HL-60 (cell line): Measurements from ENCODE around the gene FCMR.

Experiments used
- DNase-seq, 2 experiments: peaks; one replicate each; pipeline ENCODE4 v3.0.0-alpha.2; 2010 to 2020; ENCODE audit warnings: low read depth in 1 of 2, low spot score in 1 of 2
- H3K27ac ChIP-seq: fragments of 250-450 bp; sonication (Bioruptor Pico); replicated peaks from 2 replicates; pipeline ENCODE4 v1.5.1; 2020; ENCODE audit warnings: mild to moderate bottlenecking, moderate library complexity
- H3K27me3 ChIP-seq: fragments of 250-450 bp; sonication (Bioruptor Pico); 2 replicates; pipeline ENCODE4 v1.5.1; 2021; ENCODE audit warnings: mild to moderate bottlenecking, moderate library complexity; ENCODE audit not compliant: insufficient read depth, poor library complexity, severe bottlenecking
- H3K4me3 ChIP-seq: replicated peaks from 2 replicates; pipeline ENCODE4 v1.5.1; 2011; ENCODE audit warnings: mild to moderate bottlenecking, control low read depth, low read length; ENCODE audit not compliant: insufficient read depth
- GABPA ChIP-seq: IDR thresholded peaks from 2 replicates; pipeline ENCODE4 v1.6.1; 2012; ENCODE audit warnings: low read depth
- POLR2AphosphoS5 ChIP-seq: IDR thresholded peaks from 2 replicates; pipeline ENCODE4 v1.6.1; 2012; ENCODE audit warnings: low read depth
- REST ChIP-seq: IDR thresholded peaks from 2 replicates; pipeline ENCODE4 v1.6.1; 2012; ENCODE audit warnings: low read depth; ENCODE audit not compliant: insufficient replicate concordance
- SPI1 ChIP-seq: IDR thresholded peaks from 2 replicates; pipeline ENCODE4 v1.6.1; 2012; ENCODE audit warnings: low read depth, mild to moderate bottlenecking, borderline replicate concordance
- TF ChIP-seq, protein P1 (sequence below): IDR thresholded peaks from one replicate; pipeline ENCODE4 v1.5.1; 2011; ENCODE audit warnings: low read length, control low read depth, inconsistent platforms; ENCODE audit not compliant: insufficient read depth

The FCMR gene

DNA sequence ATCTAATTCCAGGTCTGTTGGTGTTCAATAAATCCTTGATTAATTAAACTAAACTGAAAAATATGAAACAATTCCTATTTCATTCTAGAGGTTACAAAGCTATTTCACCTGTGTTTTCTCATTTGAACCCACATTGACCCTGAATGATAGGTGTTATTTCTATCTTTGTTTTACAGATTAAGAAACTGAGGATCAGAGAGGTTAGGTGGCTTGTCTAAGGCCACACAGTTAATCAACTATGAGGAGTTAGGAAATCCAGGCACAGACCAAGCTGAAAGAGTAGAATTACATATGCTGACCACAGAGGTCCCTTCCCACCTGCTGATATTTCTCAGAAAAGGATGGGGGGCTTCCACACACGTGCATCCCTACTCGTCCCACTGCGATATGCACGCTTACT is 24.0 kb upstream of the FCMR start:
- H3K27me3 ChIP-seq = peaks cover 3% of the 10 kb centered on the region
- TF ChIP-seq GABPA (no peak), SPI1 (no peak), POLR2AphosphoS5 (no peak), REST (no peak)
- TF ChIP-seq, protein P1, sequence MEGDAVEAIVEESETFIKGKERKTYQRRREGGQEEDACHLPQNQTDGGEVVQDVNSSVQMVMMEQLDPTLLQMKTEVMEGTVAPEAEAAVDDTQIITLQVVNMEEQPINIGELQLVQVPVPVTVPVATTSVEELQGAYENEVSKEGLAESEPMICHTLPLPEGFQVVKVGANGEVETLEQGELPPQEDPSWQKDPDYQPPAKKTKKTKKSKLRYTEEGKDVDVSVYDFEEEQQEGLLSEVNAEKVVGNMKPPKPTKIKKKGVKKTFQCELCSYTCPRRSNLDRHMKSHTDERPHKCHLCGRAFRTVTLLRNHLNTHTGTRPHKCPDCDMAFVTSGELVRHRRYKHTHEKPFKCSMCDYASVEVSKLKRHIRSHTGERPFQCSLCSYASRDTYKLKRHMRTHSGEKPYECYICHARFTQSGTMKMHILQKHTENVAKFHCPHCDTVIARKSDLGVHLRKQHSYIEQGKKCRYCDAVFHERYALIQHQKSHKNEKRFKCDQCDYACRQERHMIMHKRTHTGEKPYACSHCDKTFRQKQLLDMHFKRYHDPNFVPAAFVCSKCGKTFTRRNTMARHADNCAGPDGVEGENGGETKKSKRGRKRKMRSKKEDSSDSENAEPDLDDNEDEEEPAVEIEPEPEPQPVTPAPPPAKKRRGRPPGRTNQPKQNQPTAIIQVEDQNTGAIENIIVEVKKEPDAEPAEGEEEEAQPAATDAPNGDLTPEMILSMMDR = no peak

DNA sequence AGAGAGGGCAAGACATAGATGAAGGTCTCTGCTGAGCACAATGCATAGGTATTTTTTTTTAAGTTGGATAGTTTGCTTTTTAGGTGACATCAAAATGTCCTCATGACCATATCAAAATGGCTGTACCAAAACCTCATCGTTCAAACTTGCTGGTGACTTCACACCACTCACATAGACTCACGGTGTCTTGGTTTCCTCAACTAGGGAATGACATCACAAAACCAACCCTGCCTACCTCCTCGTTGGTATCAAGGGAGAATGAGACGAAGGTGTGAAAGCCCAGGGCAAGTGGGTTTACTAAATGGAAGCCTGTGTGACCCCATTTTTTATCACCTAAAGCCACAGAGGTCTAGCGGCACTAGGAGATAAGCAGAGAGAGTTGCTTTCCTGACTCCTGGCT is 23.0 kb upstream of the FCMR start:
- DNase-seq = no peak
- TF ChIP-seq POLR2AphosphoS5 (no peak), GABPA (no peak), SPI1 (no peak)
- TF ChIP-seq, protein P1 = no peak
- peaks cover 3% of the 10 kb centered on the region for H3K27me3 ChIP-seq

More for the DNA sequence above, 24.0 kb upstream of the FCMR start:
- DNase-seq = no peak
- H3K4me3 ChIP-seq = no peak overlapping the region
- no peak overlapping the region for H3K27ac ChIP-seq

GRCh38 chr1:206941766-206942418 is 20.2 kb upstream of the FCMR start:
- DNase-seq = no peak
- Histone ChIP-seq H3K4me3 (no peak overlapping the region), H3K27me3 (peaks cover 3% of the 10 kb centered on the region), H3K27ac (no peak overlapping the region)
- TF ChIP-seq GABPA (no peak), SPI1 (no peak), REST (no peak), POLR2AphosphoS5 (no peak)
- TF ChIP-seq, protein P1 = no peak

More for the DNA sequence above, 23.0 kb upstream of the FCMR start:
- Histone ChIP-seq H3K27ac (no peak overlapping the region), H3K4me3 (no peak overlapping the region)

DNA sequence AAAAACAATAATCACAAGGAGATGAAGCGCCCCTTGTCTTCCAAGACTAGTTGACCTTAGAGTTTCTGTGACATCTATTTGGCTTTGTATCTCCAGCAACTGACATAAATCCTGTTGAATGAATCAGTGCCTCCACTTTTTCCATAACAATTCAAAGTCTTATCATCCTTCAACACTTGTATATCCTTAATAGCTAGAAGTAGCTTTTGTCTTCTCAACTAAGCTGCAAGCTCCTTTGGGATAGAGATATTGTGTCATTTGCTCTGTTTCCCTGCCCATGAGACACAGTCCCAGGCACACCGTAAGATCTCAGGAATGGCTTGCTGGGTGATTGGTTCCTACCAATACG is 18.8 kb upstream of the FCMR start:
- no peak for TF ChIP-seq SPI1
- TF ChIP-seq, protein P1 = no peak
- DNase-seq = no peak
- Histone ChIP-seq H3K27ac (no peak overlapping the region), H3K27me3 (peaks cover 3% of the 10 kb centered on the region), H3K4me3 (no peak overlapping the region)
